Fibroblast of the conjunctiva (primary cell): ENCODE data around the gene ARMC7.
"Not testable (repeated sequence)": the region's sequence is repeated elsewhere in the genome, so short reads cannot be mapped to it uniquely, and the experiment has no call there.

Experiments used
- DNase-seq: peaks from one replicate; pipeline ENCODE4 v3.0.0-alpha.2; 2010; ENCODE audit warnings: low read depth

ARMC7 gene

GRCh38 chr17:75154195-75155106, 44.7 kb downstream of the ARMC7 start, which contains the start of gene JPT1:
Gene JPT1, minus strand, starts transcription at chr17:75154512. Its CDS starts 115 bp downstream, at chr17:75154397.
- DNase-seq: peak; percentile 99

GRCh38 chr17:75155191-75155601, 45.4 kb downstream of the ARMC7 start:
- DNase-seq: no peak

- DNase-seq: not testable (repeated sequence)
Measured at GRCh38 chr17:75158480-75158879, 48.7 kb downstream of the ARMC7 start.

- no peak for DNase-seq
Measured at GRCh38 chr17:75159196-75160031, 49.6 kb downstream of the ARMC7 start.

- no peak for DNase-seq
Measured at GRCh38 chr17:75160211-75160610, 50.4 kb downstream of the ARMC7 start.

- no peak for DNase-seq
Measured at GRCh38 chr17:75163074-75163473, 53.3 kb downstream of the ARMC7 start.

- not testable (repeated sequence) for DNase-seq
Measured at GRCh38 chr17:75164606-75165005, 54.8 kb downstream of the ARMC7 start.

- DNase-seq: no peak
Measured at GRCh38 chr17:75168998-75169397, 59.2 kb downstream of the ARMC7 start.

GRCh38 chr17:75173526-75173925, 63.8 kb downstream of the ARMC7 start:
- no peak for DNase-seq

GRCh38 chr17:75174996-75175395, 65.2 kb downstream of the ARMC7 start:
- no peak for DNase-seq

- no peak for DNase-seq
Measured at GRCh38 chr17:75176625-75177024, 66.9 kb downstream of the ARMC7 start.

GRCh38 chr17:75178453-75178852, 68.7 kb downstream of the ARMC7 start:
- DNase-seq: no peak
